Stimulated activated CD8-positive, alpha-beta memory T cell treated with anti-CD3 and anti-CD28 coated beads, Interleukin-4, amount 100 ng/mL, for 24 hours (primary cell): ENCODE results near the gene HCRTR1.
A peak's percentile ranks its signal among the peaks of the same experiment; 100 is the strongest.

Experiments used
- DNase-seq: peaks from one replicate; pipeline ENCODE4 v3.0.0-alpha.2; 2020; ENCODE audit warnings: low read depth

The HCRTR1 gene

GRCh38 chr1:31650161-31651088 lies 32.9 kb downstream of the HCRTR1 start:
- no peak for DNase-seq

DNA sequence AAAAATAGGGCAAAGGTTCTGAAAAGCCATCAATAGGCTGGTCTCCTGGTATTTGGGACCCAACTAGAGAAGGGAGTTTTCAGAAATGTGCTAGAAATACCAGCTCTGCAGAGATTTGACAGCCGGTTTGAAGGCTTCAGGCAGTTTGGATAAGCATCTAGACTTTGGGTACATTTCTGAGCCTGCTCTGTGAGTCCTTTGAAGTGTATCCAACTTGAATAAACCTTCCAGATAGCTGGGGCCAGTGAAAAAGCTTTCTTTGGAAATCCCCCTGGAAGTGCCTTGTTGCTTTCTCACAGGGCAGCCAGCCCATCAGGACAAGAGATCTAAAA lies 33.6 kb downstream of the HCRTR1 start:
- no peak for DNase-seq

DNA sequence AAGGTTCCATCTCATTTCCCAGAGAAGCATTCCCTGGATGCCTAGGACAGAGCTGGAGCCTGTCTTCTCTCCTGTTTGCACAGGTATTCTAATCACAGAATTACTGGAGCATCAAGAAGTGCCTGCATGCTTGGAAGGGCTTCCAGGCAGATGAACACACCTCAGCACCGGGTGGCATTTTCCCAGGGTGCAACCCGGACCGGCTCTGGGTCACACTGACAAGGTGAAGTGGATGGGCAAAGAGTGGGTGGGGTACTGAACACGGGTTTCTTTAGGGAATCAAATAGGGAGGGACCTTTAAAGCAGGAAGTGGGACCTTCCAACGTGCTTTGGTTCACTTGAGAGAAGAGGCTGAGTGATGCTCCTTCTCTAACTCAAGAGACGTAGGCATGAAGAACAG lies 34.3 kb downstream of the HCRTR1 start:
- no peak for DNase-seq

DNA sequence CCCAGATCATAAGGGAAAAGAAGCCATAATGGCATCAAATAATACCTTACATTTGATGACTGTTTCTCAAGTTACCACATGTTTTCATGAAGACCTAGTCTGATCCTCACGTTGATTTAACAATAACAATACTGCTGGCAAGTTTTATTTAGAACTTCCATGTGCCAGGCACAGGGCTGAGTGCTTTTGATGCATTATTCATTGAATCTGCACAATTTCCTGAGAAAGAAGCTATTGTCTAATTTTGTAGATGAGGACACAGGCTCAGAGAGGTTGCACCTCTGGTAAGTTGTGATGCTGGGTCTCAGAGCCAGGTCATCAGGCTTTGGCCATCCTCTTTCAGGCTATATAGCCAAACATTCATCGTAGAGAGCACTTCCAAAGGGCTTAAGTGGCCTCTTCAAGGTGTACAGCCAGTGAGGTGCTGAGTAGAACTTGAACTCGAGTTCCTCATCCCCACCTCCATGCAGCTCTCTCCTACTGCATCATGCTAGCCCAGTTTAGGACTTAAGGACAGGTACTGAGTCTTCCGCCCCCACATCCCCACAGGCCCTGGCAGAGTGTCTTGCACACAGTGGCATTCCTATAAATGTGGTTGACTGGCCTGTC lies 35.5 kb downstream of the HCRTR1 start:
- no peak for DNase-seq

DNA sequence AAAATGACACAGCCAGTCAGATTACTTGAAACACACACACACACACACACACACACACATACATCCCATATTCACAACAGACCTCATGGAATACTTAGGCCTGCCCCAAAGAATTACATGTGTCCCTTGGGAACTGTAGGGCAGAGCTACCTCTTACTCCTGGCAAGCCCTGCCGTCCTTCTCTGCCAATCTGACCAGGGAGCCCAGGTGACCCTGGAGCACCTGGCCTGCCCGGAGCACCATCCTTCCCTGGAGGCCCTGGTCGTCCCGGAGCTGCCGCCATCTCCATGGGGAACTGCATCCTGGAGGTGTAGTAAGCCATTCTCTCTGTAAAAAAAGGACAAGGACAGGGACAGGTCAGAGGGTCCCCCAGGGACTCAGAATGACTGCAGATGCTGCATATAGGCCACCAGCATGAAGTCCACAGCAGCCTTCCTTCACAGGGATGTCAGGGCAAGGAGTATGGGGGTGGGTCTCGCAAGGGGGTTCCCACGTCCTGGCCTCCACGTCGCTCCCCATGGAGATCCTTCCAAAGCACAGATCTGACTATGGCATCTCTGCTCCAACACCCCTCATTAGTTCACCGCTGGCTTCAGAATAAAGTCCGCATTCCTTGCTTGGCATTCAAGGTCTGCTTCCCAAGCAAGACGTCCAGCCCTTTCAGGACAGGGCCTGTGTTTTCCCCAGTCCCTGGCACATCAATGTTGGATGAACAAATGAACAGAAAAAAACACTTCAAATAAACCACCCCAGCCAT lies 36.4 kb downstream of the HCRTR1 start:
- no peak for DNase-seq

- DNase-seq: no peak
These were observed 36.9 kb downstream of the HCRTR1 start for GRCh38 chr1:31654474-31654776.

GRCh38 chr1:31655104-31655503 lies 37.6 kb downstream of the HCRTR1 start:
- DNase-seq: no peak

DNA sequence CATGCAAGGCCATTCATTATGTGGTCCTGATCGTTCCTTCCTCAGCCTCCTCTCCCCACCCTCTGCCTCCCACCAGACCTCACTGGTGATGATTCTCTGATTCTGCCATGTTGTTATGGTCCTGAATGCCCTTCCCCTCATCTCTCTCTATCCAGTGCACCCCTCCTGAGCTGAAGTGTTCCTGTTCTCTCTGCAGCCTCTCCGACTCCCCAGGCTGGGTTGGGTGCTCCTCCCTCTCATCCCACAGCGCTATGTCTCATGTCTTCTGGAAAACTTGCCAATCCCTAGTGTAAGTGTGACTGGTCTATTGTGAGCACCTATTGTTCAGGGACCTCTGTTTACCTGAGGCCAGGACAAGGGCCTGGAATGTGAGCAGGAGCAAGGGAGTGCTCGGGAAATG lies 38.3 kb downstream of the HCRTR1 start:
- no peak for DNase-seq

GRCh38 chr1:31657020-31657804 lies 39.7 kb downstream of the HCRTR1 start:
- DNase-seq: no peak

DNA sequence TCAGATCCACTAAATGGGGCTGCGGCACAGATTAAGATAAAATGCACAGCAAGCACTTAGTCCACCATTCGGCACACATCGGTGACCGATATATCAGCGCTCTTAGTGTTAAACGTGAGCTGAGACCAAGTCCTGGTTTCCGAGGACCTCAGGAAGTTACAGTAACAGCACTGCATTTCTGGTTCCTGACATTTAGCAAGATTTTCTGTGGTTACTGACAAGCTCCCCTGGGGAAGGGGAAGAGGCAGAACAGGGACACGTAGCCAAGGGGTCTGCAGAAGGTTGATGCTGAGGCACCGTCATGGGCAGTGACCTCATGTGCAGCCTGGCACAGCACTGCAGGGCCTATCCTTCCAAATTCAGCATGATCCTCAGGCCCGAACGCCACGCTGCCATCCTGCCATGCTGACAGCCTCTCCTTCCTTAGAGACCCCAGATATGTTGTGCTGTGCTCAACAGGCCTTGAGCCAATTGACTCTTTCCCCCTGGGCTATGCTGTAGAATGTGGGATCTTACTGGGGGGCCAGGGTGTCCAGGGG lies 40.6 kb downstream of the HCRTR1 start:
- no peak for DNase-seq

GRCh38 chr1:31658721-31659120 lies 41.2 kb downstream of the HCRTR1 start:
- DNase-seq: no peak

DNA sequence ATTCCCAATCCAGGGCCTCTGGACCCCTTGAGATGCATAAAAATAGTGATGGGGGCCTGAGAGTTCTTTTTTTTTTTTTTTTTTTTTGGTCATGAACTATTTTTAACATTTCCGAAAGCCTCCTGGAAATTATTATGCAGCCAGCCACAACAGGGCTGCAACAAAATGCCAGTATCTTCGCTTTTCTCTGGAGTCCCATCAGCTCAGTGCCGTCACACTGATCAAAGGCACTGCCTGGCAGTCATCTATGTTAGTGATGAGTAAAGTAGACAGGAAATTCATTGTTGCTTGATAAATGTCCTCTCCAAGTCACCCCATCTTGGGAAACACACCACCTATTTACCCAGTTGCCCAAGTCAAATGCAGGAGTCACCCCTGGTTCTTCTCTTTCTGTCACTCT lies 42.4 kb downstream of the HCRTR1 start:
- DNase-seq: no peak

- no peak for DNase-seq
These were observed 43.5 kb downstream of the HCRTR1 start for GRCh38 chr1:31660871-31661455.

DNA sequence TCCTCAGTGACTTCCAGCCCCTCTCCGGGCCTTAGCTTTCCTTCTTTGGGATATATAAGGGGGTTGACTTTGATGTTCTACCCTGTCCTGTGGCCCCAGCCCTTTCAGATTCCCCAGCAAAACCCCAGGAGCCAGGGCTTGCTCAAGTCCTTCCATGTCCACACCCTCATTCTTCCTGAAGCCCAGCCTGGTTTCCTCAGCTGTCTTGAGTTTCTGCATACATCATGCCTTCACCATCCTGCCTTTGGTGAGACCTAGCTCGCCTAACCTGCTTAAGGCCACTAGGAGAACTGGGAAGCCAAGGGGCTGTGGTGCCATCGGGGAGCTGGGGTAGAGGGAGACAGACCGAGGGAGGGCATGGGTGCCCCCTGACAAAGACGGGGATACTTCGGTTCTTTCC lies 44.4 kb downstream of the HCRTR1 start:
- DNase-seq: no peak

DNA sequence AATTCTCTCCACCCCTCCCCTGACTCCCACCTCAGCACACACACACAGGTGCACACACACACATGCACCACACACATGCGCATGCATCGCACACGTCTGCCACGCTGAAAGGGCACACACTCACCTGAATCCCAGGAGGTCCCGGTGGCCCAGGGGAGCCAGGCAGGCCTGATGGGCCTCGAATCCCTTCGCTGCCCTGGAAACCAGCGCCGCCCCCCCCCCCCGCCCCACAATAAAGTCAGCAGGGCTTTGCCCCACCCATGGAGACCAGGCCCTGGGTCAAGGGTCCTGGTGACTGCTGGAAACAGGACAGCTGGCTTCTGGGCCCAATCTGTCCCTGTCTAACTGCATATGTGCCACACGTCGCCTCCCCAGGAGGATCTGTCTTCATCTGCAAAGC lies 45.0 kb downstream of the HCRTR1 start:
- DNase-seq: no peak

DNA sequence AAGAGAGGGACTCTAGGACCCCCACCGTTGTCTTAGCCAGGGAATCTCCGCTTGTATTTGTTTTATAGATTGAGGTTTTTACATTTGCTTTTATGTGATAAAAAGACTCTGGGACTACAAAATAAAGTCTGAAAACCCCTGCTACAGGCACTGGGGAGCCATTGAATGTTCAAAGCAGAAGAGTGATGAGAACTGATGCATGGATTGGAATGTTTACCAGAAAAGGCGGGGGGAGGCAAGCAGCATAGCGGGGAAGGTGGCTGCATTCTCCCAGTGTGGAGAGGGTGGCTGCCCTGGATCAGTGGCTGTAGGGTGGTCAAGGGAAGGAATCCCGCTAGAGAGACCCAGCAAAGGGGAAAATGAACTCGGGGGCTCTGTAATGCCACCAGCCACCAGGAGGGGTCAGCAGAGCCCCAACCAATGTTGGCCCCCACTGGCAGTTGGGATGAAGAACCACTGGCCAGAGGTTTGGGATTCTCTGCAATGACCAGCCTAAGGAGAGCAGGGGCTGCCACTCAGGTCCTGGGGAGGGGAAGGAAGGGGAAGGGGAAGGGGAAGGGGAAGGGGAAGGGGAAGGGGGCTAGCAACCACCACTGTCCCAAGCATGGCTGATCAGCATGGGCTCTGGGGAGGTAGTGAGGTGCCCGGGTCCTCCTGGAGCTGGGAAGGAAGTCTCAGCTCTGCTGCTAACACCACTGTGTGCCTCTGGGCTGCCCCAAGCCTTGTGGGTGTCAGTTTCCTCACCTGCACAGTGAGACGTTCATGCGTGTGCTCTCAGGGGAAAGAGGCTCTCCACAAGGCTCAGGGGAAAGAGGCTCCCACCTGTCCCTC lies 46.3 kb downstream of the HCRTR1 start:
- DNase-seq: peak; percentile 38

GRCh38 chr1:31664528-31664927 lies 47.0 kb downstream of the HCRTR1 start:
- DNase-seq: no peak

DNA sequence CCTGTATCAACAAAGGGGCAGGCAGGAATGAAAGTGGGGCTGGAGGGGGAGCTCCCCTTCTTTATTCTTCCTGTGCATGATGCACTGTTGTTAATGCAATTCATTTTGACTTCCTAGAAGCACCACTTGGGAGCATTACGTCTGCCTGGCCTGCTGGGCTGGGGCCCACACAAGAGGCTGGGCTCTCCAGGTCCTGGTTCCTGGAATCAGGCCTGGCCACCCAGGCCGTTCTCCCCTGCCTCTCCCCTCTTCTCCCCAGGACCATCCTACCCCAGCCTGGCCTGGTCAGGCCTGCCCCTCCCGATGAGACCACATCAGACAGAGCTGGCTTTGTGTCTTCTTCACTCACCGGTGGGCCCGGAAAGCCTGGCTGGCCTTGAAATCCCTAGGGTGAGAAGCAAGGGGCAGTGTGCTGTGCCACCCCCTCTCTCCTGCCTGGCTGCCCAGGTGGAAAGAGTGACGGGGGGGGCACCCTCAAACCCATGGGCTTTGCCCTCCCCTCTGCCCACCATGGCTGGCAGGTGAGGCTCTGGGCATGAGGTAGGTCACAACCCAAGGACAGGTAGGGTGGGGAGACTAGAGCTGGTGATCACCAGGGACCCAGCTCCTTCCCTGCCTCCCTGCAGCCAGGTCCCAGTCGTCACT lies 47.9 kb downstream of the HCRTR1 start:
- DNase-seq: no peak

- no peak for DNase-seq
These were observed 48.9 kb downstream of the HCRTR1 start for GRCh38 chr1:31666263-31666963.
